HG03460 (cell line): Measurements from ENCODE around the gene PHF11.
"Not testable (repeated sequence)": the region's sequence is repeated elsewhere in the genome, so short reads cannot be mapped to it uniquely, and the experiment has no call there.

Source experiments
- ATAC-seq: cut with Tn5 transposase; IDR thresholded peaks from one replicate; pipeline ENCODE4 v1.9.1; 2021; ENCODE audit not compliant: unreplicated experiment

PHF11 gene

GRCh38 chr13:49495783-49496762 is at the start of gene PHF11:
Gene PHF11 (plus strand): TSS chr13:49495953. CDS start chr13:49496002, 49 bp downstream.
- peak; percentile 88 for ATAC-seq

DNA sequence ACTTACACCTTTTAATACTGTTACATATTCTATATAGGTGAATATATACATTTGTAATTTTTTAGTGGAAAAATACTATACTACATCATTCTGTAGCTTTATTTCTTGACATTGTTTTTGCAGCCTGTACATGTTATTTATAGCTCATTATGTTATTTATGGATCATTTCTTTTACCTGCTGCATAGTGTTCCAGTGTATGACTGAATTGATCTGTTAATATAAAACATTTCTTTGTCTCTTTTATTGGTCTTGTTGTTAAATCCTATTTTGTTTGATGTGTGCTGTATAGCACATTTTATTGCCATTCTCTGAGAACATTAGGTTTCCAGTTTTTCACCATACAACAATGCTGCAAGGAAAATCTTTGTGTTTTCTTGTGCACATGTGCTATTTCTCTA is 49.3 kb upstream of the PHF11 start:
- ATAC-seq, result no peak

DNA sequence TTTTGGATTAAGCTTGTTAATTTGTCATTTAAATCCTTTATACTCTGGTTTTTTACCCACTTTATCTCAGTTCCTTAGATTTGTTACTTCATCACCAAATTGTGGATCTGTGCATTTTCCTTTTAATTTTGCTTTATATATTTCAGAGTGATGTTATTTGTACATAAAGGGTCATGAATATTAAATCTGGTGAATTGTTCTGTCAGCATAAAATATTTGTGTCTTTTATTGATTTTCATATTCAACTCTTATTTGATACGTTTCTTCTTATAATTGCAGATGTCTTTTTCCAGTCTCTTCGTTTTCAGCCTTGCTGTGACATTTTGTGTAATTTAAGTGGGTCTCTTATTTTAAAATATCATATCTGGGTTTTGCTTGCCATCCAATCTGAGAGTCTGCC is 47.0 kb upstream of the PHF11 start:
- no peak for ATAC-seq

GRCh38 chr13:49450105-49450819 is 45.5 kb upstream of the PHF11 start:
- ATAC-seq, result no peak

DNA sequence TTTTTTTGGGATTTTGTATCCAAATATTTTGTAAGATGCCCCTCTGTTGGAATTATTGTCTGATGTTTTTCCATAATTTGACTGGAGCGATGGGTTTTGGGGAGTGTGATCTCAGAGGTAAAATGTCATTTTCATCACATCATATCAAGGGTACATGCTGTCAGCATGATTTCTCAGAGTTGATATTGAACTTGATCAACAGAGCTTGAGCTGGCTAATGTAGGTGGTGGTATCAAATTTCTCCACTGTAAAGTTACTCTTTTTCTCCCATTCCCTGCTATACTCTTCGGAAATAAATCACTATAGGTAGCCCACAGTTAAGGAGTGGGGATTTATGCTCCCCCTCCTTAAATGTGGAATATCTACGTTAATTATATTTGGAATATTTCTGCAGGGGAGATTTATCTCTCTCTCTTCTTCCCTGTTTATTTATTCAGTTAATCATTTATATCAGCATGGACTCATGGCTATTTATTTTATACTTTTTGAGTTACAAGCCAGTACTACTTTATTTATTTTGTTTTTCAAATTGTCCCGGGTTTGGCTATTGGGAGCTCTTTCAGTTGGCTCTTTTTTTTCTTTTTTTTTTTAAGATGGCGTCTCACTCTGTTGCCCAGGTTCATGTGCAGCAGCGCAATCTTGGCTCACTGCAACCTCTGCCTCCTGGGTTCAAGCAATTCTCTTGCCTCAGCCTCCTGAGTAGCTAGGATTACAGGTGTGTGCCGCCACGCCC is 42.9 kb upstream of the PHF11 start:
- ATAC-seq, result no peak

- no peak for ATAC-seq
Measured at GRCh38 chr13:49453465-49453864, 42.3 kb upstream of the PHF11 start.

DNA sequence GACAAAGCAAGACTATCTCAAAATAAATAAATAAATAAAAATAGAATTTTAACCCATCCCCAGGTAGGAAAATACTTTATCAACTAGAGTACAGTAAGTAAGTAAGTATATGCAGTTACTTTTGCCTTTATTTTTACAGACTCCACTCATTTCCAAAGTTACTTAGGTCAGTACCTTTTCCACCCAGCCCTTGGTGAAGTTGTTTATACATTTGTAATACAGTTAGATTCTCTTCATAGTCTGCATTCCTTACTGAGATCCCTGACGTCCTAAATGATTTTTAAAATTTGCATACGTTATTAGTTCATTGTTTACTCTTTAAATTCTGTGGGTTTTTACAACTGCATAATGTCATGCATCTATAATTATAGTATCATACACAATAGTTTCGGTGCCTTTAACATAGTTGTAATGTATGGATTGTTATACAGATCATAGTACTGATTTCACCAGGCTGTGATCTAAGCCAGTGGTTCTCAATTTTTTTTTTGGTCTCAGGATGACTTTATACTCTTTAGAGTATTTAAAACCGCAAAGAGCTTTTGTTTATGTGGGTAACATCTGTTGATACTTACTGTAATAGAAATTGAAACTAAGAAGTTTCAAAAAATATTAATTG is 41.3 kb upstream of the PHF11 start:
- peak; percentile 89 for ATAC-seq

DNA sequence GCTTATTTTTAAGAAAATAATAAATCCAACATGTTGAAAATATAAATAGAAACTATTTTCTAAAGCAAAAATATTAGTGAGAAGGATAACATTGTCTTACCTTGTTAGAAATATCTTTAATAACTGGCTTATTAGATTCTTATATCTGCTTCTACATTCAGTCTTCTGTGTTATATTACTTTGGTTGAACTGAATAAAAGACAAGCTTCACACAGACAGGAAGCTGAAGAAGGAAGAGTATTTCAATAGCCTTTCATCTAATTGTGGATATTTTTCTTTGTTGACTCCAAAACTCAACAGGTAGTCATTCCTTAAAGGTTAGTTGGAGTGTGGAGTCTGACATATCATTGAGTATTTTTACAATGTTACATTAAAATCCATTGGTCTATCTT is 40.8 kb upstream of the PHF11 start:
- no peak for ATAC-seq

DNA sequence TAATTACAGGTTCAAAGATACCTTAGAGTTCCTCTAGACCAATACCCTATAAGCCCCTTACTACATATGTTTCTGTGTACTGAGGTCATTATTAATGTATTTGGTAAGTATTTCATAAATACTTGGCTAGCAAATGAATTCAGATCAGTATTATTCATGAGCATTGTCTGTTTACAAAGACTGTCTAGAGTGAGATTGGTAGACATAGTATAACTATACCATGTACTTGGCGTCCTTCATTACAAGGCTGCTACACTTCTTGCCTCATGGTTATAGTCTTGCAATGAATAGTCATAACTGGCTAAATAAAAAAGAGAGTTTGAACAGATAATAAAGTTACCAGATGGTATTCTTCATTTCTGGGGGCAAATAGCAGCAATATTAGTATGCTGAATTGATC is 39.6 kb upstream of the PHF11 start:
- ATAC-seq, result no peak

DNA sequence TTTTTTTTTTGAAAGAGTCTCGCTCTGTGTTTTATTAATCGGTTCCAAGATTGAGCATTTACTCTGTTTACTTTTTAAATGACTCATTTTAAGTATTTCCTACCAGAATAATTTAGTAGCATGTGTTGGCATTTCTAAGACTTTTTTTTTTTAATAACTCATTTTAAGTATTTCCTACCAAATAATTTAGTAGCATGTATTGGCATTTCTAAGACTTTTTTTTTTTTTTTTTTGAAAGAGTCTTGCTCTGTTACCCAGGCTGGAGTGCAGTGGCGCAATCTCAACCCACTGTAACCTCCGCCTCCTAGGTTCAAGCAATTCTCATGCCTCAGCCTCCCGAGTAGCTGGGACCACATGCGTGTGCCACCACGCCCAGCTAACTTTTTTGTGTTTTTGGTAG is 38.5 kb upstream of the PHF11 start:
- ATAC-seq, result no peak

DNA sequence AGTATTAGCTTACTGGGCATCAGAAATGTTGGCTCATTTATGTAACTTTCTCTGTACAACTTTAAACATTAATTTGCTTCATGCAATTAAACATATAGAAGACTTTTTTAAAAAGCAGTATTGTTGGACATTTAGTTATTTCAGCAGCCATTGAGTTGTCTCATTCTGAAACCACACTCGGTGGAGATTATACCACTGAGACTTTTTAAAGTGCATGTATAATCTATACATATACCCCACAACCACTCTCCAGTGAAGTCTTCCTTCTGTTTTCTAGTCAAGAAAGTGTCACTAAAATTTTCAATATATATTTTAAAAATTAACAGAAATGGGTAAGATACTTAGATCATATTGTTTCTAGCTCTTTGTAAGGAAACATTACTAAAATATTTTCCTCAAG is 36.2 kb upstream of the PHF11 start:
- ATAC-seq, result peak; percentile 44

DNA sequence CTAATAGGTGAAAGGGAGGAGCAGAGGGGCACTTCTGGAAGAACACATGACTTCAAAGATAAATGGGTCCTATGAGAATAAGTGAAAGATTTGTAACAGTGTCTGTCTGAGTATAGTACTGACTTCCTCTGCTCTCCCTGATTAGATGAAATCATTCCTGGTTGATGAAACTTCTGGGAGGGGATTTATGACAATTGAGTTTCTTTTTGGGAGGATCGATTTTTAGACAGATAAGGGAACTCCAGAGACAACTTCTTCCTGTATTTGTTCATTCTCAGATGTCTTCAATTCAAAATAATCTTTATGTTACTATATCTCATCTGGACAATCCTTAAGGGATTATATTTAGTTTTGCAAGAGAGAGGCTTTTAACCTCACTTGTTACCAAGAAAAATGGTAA is 31.7 kb upstream of the PHF11 start:
- no peak for ATAC-seq

- no peak for ATAC-seq
Measured at GRCh38 chr13:49464621-49465325, 31.0 kb upstream of the PHF11 start.

DNA sequence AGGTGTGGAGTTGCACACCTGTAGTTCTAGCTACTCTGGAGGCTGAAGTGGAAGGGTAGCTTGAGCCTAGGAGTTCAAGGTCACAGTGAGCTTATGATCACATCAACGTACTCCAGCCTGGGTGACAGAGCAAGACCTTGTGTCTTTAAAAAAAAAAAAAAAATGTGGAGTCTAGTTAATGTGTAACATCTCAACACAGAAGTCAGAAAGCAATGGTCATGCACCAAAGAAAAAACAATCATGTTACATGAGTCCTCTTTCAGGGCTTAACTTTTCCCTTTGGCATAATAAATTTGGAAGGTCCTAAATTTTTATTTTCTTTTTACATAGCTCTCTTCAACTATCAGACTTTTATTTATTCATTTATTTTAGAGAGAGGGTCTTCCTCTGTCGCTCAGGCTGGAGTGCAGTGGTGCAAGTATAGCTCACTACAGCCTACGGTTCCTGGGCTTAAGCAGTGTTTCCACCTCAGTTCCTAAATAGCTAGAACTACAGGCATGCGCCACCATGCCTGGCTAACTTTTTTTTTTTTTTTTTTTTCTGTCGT is 29.4 kb upstream of the PHF11 start:
- ATAC-seq, result no peak

GRCh38 chr13:49472186-49472585 is 23.6 kb upstream of the PHF11 start:
- ATAC-seq, result no peak

- ATAC-seq, result no peak
Measured at GRCh38 chr13:49476529-49476928, 19.2 kb upstream of the PHF11 start.

- ATAC-seq, result no peak
Measured at GRCh38 chr13:49481788-49482187, 14.0 kb upstream of the PHF11 start.

DNA sequence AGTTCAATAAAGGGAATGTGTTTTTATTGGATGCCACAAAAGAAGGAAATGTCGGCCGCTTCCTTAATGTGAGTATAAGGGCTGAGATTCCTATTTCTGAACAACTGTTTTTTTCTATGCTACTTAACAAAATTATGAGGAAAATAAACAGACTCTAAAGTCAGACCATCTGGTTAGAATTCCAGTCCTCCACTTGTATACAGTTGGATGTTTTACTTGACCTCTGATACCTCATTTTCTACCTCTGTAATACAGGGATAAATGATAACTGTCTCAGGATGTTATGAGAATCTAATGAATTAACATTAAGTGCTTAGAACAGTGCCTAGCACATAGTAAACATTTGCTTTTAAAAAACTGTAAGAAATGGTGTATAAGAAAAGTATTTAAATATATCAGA is 7.2 kb upstream of the PHF11 start:
- ATAC-seq, result no peak

- no peak for ATAC-seq
Measured at GRCh38 chr13:49494645-49495044, 1.1 kb upstream of the PHF11 start.

DNA sequence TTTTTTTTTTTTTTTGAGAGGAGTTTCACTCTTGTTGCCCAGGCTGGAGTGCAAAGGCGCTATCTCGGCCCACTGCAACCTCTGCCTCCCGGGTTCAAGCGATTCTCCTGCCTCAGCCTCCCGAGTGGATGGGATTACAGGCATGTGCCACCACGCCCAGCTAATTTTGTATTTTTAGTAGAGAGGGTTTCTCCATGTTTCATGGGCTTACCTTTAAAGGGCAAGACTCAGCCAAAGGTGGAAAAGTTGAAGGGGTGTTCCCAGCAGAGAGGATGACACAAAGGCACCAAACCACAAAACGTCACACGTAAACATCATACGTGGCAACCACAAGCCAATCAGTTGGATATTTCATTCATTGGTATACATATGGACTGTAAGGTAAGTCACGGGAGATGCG is 1.1 kb downstream of the PHF11 start:
- not testable (repeated sequence) for ATAC-seq
